ENCODE results near the gene ZNF823.
"Not testable (repeated sequence)": the region's sequence is repeated elsewhere in the genome, so short reads cannot be mapped to it uniquely, and the experiment has no call there.

ZNF823 gene

DNA sequence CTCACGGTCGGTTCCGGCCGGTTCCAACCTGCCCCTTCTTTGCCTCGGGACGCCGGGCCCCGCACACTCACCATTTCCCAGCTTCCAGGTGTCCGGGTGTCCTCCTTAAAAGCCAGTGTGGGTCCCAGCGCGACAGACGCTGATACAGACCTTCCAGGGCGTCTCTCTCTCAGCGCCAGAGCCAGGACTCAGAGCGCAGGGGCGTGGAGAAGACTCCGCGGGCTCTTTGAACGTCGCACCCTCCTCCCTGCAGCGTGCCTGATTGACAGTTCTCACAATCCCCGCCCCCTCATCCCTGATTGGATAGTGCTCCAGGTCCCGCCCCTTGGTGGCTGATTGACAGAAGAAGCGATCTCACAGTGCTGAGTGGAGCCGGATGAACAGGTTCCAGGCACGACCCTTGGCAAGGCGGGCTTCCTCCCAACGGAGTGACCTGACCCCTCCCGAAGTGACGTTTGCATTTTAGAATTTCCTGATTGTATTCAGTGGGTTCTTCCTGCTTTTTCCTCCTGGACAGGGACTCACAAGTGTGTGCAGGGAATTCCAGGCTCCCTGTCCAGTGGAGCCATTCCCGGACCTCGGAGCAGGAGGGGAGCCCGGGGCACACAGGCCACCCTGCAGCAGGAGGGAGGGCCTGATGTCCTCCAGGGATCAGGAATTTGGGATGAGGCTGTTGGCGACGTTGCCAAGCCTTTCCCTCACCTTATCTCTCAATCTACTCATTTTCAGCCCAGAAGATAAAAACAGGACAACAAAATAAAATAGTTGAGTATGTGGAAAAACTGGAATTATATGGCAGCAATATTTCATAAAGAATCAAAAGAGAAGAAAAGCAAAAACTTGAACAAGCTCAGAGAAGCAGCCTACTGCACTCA, at the start of gene ZNF823:
Gene ZNF823, minus strand, starts transcription at position 201 of the 875 bp plus-strand sequence. Its CDS starts 127 bp downstream, at position 74.
- peak; percentile 98 for DNase-seq

DNA sequence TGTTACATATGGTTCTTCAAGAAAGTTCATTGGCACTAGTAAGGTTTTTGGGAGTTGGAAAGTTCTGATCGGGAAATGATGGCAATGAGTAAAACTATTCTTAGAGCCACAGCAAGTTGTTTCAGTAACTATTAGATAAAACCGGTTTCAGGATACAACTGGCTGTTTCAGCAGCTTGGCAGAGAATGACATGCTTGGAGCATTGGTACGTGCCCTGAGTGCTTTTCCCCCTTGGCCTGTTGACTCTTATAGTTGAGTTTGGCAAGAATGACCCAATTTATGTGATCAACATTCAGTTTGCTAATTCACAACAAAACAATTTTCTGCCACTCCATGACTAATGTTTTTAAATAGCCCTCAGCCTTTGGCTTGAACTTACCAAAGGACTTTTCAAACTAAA, 48.8 kb upstream of the ZNF823 start:
- no peak for DNase-seq

DNA sequence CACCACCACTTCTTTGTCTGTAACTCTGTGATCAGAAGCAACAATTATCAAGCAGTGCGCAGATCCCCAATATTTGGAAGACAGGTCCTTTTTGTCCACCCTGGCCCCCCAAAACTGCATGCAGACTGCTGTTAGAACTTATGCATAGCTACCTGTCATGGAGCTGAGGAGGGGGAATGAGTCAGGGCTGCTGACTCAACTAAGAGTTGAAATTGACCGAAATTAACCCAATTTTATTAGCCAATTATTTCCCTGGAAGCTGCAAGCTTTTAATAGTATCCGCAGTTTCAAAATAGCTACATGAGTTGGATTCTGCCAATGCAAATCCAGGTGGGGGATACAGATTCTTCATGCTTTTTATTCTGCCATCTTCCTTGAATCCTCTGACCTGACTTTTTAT, 45.6 kb upstream of the ZNF823 start:
- no peak for DNase-seq

DNA sequence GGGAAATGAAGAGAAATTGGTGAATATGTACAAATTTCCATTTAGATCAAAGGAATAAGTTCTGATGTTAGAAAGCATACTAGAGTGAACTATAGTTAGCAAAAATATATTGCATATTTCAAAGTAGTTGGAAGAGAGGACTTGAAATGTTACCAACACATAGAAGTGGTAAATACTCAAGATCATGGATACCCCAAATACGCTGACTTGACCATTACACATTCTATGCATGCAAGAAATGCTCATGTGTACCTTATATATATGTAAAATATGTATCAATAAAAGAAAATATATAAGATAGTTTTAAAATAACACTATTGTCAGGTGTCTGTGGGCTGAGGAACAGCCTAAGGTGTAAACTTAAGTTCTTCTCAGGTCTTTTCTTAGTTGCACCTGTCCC, 45.0 kb upstream of the ZNF823 start:
- no peak for DNase-seq

DNA sequence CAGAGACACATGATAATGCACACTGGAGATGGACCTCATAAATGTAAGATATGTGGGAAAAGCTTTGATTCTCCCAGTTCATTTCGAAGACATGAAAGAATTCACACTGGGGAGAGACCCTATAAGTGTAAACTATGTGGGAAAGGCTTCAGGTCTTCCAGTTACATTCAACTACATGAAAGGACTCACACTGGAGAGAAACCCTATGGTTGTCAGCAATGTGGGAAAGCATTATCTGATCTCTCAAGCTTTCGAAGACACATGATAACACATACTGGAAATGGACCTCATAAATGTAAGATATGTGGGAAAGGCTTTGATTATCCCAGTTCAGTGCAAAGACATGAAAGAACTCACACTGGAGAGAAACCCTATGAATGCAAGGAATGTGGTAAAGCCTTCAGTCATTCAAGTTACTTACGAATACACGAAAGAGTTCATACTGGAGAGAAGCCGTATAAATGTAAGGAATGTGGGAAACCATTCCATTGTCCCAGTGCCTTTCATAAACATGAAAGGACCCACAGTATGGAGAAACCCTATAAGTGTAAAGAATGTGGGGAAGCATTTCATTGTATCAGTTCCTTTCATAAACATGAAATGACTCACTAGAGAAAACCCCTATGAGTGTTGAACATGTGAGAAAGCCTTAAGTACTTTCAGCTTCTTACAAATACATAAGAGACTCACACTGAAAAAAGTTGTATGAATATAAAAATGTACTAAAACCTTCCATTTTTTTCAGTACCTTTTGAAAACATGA, 42.7 kb upstream of the ZNF823 start:
- DNase-seq: no peak

DNA sequence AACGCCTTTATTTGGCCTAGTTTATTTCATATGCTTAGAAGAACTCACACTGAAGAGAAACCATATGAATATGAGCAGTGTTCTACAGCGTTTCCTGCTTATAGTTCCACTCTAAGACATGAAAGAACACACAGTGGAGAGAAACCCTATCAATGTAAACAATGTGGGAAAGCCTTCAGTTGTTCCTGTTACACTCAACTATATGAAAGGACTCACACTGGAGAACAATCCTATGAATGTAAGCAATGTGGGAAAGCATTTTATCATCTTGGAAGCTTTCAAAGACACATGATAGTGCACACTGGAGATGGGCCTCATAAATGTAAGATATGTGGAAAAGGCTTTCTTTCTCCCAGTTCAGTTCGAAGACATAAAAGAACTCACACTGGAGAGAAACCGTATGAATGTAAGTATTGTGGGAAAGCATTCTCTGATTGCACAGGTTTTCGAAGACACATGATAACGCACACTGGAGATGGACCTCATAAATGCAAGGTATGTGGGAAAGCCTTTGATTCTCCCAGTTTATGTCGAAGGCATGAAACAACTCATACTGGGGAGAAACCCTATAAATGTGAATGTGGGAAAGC, 41.8 kb upstream of the ZNF823 start:
- DNase-seq: no peak

DNA sequence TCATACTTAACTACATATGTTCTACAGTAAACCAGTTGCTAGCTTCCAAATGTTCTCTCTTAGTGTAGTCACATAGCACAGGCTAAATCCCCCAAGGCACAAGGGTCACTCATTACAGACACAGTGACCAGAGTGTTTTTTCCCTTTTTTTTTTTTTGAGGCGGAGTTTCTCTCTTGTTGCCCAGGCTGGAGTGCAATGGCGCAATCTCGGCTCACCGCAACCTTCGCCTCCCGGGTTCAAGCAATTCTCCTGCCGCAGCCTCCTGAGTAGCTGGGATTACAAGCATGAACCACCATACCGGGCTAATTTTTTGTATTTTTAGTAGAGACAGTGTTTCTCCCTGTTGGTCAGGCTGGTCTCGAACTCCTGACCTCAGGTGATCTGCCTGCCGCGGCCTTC, 37.9 kb upstream of the ZNF823 start:
- not testable (repeated sequence) for DNase-seq

DNA sequence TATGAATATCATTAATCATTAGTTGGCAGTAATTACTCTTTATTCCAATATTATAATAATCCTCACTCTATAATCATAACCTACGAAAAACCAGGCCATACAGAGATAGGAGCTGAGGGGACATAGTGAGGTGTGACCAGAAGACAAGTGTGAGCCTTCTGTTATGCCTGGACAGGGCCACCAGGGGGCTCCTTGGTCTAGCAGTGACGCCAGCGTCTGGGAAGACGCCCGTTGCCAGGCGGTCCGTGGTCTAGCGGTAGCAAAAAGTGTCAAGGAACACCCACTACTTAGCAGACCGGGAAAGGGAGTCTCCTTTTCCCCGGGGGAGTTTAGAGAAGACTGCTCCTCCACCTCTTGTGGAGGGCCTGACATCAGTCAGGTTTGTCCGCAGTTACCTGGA, 32.8 kb upstream of the ZNF823 start:
- not testable (repeated sequence) for DNase-seq

DNA sequence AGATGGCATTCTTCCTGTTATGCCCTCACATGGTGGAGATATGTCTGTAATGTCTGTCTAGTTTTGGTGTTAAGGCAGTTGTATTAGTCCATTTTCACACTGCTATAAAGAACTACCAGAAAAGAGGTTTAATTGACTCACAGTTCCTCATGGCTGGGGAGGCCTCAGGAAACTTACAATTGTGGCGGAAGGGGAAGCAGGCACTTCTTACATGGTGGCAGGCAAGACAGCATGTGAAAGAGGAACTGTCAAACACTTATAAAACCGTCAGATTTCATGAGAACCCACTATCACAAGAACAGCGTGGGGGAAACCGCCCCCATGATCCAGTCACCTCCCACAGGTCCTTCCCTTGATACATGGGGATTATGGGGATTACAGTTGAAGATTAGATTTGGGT, 31.2 kb upstream of the ZNF823 start:
- no peak for DNase-seq

DNA sequence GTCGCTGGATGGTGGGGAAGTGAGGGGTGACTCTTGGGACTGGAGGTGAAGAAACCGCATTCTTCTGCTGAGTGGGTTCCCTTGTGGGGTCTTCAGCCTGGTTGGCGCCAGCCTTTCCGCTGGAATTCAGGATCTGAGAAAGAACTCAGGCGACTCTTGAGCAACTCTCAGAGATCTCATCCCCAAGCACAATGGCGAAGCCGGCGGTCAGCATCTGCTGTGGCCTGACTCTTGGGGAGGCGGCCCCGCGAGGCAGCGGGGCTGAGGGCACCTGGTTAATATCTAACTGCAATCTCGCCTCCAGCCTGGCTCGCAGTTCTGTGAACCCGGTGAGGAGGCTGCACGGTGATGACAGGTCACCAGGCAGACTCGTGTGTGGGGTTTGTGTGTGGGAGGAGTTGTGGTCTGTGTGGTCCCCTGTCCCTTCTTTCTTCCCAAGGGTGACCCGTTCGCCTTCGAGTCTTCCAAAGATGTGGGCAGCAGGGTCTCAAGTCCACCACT, 28.9 kb upstream of the ZNF823 start:
- peak; percentile 28 for DNase-seq

DNA sequence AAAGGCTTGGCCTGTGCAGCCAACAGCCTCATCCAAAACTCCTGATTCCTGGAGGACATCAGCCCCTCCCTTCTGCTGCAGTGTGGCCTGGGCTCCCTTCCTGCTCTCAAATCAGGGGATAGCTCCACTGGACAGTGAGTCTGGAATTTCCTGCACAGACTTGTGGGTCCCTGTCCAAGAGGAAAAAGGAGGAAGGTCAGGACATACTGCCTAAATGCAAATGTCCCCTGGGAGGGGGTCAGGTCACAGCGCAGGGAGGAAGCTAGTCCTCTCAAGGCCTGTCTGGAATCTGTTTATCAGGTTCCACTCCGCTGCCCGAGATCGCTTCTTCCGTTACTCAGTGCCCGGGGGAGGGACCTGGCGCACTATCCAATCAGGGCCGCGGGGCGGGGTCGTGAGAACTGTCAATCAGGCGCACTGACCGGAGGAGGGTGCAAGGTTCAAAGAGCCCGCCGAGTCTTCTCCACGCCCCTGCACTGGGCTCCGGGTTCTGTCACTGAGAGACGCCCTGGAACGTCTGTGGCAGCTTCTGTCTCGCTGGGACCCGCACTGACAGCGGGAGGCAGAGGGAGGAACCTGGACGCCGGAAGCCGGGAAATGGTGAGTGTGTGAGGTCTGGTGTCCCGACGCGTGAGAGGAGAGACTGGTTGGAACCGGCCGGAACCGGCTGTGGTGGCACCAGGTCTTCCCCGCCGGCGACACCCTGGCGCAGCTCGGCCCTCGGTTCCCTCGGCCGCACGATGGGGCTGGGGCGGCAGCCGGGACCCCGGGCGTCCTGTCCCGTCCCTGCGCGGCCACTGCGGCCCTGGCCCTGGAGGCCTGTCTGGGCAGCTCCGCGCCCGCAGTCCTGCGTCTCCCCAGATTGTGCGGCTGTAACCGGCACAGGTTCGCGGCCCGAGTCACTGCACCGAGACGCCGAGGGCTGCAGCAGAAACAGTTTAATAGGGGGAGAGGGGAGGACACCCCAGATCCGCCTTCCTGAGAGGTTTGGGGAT, 28.1 kb upstream of the ZNF823 start, which contains the start of gene ZNF441:
Gene ZNF441, plus strand, starts transcription at position 404 of the 995 bp plus-strand sequence. Its CDS starts 194 bp downstream, at position 598.
- DNase-seq: peak; percentile 94

DNA sequence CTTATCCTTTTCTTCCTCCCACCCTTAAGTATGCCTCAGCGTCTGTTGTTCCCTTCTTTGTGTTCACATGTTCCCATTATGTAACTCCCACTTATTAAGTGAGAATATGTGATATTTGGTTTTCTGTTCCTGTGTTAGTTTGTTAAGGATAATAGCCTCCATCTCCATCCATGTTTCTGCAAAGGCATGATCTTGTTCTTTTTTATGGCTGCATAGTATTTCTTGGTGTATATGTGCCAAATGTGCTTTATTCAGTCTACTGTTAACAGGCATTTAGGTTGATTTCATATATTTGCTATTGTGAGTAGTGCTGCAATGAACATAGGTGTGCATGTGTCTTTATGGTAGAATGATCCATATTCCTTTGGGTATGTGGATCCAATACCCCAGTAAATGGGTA, 24.9 kb upstream of the ZNF823 start:
- DNase-seq: no peak

DNA sequence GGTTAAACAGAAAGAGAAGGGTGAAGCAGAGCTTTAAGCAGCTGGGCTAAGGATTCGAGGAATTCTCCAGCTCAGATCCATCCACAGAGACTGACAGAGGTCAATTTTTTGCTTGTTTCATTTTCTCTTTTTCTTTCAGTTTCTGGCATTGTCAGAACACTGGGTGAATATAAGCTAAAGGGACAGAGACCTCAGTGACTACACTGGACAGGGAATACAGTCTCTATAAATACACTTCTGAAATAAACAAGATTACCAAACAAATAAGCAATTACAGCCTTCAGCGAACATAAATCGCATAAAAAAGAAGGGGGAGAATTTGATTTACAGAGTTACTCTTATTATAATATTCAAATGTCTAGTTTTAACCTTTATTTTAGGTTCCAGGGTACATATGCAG, 24.4 kb upstream of the ZNF823 start:
- DNase-seq: no peak

DNA sequence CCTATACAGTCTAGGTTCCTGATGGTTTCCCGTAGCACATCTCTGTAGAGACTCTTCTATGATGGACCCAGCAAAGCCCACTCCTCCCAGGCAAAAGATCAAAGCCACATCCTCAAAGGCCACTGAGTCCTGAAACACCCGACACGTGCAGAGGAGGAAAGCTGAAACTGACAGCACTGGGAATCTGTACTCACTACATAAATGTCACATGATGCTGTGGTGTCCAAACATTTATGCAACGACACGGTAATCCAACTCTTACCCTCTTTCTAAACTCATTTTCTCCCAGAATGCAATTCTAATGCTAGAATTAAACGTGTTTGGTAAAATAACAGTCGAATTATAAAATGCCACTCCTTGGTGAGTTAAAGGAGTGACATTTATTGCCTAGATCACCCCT, 21.1 kb upstream of the ZNF823 start:
- no peak for DNase-seq

DNA sequence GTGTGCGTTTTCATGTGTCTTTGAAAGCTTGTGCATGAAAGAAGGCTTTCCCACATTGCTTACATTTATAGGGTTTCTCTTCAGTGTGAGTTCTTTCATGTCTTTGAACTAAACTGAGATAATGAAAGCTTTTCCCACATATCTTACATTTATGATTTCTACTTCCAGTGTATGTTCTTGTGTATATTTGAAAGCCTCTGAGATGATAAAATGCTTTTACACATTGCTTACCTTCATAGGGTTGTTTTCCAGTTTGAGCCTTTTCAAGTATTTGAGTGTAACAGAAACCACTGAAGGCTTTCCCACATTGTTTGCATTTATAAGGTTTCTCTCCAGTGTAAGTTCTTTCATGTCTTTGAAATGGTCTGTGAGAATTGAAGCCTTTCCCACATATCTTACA, 18.2 kb upstream of the ZNF823 start:
- DNase-seq: no peak

DNA sequence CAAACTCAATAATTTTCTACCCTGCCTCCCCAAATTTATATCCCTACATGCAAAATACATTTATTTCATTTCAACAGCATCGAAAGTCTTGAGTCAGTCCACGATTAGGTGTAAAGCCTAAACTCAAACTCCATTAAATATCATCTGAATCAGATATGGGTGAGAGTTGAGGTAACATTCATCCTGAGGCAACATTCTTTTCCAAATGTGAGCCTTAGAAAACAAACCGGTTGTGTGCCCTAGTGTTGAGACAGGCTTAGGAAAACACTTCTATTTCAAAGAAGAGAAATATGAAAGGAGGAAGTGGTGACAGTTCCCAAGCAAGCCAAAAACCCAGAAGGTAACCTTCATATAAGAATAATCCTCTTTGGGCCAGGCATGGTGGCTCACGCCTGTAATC, 15.9 kb upstream of the ZNF823 start:
- DNase-seq: no peak

DNA sequence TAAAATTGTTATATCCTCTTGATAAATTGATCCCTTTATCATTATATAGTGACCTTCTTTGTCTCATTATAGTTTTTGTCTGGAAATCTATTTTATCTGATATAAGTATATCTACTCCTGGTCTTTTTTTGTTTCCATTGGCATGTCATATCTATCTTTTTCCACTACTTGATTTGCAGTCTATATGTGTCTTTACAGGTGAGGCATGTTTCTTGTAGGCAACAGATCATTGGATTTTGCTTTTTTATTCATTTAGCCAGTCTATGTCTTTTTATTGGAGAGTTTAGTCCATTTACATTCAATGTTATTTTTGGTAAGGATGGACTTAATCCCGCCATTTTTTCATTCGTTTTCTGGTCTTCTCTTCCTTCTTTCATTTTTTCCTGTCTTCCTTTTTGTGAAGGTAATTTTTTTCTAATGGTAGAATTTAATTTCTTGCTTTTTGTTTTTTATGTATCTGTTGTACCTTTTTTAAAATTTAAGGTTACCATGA, 13.5 kb upstream of the ZNF823 start:
- DNase-seq: no peak

DNA sequence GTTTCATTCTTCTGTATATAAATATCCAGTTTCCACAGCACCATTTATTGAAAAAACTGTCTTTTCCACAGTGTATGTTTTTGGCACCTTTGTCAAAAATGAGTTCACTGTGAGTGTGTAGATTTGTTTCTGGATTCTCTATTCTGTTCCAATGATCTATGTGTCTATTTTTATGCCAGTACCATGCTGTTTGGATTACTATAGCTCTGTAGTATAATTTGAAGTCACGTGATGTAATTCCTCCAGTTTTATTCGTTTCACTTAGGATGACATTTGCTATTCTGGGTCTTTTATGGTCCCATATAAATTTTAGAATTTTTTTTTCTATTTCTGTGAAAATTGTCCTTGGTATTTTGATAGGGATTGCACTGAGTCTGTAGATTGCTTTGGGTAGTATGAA, 11.0 kb upstream of the ZNF823 start:
- no peak for DNase-seq

DNA sequence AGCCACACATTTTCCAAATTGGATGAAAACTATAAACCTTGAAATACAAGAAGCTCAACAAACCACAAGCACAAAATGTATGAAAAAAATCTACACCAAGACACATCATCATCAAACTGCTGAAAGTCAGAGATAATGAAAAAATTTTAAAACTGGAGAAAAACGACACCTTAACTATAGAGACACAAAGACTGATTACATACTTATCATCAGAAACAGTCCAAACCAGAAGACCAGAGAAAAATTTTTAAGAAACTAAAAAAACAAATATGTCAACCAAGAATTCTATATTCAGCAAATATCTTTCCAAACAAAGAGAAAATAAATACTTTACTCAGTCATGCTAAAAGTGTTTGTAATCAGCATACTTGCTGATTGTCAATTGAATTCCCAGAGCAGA, 8.5 kb upstream of the ZNF823 start:
- DNase-seq: no peak

DNA sequence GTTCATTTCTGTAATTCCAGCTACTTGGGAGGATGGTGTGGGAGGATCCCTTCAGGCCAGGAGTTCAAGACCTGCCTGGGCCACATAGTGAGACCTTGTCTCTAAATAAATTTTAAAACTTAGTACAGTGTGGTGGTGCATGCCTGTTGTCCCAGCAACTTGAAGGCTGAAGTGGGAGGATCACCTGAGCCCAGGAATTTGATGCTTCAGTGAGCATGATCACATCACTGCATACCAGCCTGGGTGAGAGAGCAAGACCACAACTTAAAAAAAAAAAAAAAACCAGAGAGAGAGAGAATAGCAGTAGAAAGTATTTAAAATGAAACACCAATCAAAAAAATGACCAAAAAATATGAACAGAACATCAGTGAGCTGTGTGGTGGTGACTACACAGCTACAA, 7.1 kb upstream of the ZNF823 start:
- DNase-seq: no peak

DNA sequence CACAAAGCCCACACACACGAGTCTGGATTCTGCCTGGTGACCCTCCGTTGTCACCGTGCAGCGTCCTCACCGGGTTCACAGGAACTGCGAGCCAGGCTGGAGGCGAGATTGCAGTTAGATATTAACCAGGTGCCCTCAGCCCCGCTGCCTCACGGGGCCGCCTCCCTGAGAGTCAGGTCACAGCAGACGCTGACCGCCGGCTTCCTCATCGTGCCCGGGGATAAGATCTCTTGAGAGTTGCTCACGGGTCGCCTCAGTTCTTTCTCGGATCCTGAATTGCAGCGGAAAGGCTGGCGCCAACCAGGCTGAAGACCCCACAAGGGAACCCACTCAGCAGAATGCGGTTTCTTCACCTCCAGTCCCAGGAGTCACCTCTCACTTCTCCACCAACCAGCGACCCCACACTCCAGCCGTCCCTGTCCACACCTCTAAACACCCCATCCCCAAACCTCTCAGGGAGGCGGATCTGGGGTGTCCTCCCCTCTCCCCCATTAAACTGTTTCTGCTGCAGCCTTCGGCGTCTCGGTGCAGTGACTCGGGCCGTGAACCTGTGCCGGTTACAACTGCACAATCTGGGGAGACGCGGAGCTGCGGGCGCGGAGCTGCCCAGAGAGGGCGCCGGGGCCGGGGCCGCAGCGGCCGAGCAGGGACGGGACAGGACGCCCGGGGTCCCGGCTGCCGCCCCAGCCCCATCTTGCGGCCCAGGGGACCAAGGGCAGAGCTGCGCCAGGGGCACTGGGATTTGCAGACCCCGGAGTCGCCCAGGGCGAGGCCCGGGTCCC, 591 bp downstream of the ZNF823 start:
- DNase-seq: peak; percentile 24
